Upper lobe of left lung (tissue), 6 donors: ENCODE data around the gene NOL11. TPM values are rescaled to one million over a fixed set of nuclear protein-coding genes. Genes with fewer than 3 reads are reported as not detected.
A peak's percentile ranks its signal among the peaks of the same experiment; 100 is the strongest.
"Not testable (repeated sequence)": the region's sequence is repeated elsewhere in the genome, so short reads cannot be mapped to it uniquely, and the experiment has no call there.

Source experiments
- ATAC-seq, 2 donors: fragments of 200-7000 bp; cut with Tn5 transposase; one replicate each; pipeline ENCODE4 v1.9.1; 2022; ENCODE audit warnings: mild to moderate bottlenecking in 2 of 2, moderate library complexity in 2 of 2; ENCODE audit not compliant: low FRiP score in 2 of 2
- DNase-seq, 2 donors: peaks; one replicate each; pipeline ENCODE4 v3.0.0-alpha.2; 2019 to 2020
- H3K27ac ChIP-seq, 4 donors: fragments of 200-600 bp; sonication (generic); one replicate each; pipeline ENCODE4 v1.5.1; 2016 to 2019
- H3K27me3 ChIP-seq, 4 donors: fragments of 200-600 bp; sonication (generic); one replicate each; pipeline ENCODE4 v1.5.1; 2017 to 2019
- H3K36me3 ChIP-seq, 4 donors: fragments of 200-600 bp; sonication (generic); one replicate each; pipeline ENCODE4 v1.5.1; 2016 to 2019
- H3K4me1 ChIP-seq, 4 donors: fragments of 200-600 bp; sonication (generic); one replicate each; pipeline ENCODE4 v1.5.1; 2018 to 2019
- H3K4me3 ChIP-seq, 4 donors: fragments of 200-600 bp; sonication (generic); one replicate each; pipeline ENCODE4 v1.5.1; 2017 to 2019; ENCODE audit warnings: mild to moderate bottlenecking in 2 of 4, moderate library complexity in 1 of 4
- H3K9me3 ChIP-seq, 4 donors: fragments of 200-600 bp; sonication (generic); one replicate each; pipeline ENCODE4 v1.5.1; 2018 to 2019
- EP300 ChIP-seq, 4 donors: sonication (generic); formaldehyde crosslinking; IDR thresholded peaks; one replicate each; pipeline ENCODE4 v1.5.1; 2017; ENCODE audit warnings: antibody characterized with exemption in 4 of 4, control low read depth in 2 of 4
- POLR2A ChIP-seq, 4 donors: fragments of 450-650 bp; IDR thresholded peaks; one replicate each; pipeline ENCODE4 v1.5.1; 2016 to 2017; ENCODE audit warnings: antibody characterized with exemption in 4 of 4, mild to moderate bottlenecking in 2 of 4
- POLR2AphosphoS5 ChIP-seq, 2 donors: sonication (generic); formaldehyde crosslinking; IDR thresholded peaks; one replicate each; pipeline ENCODE4 v1.5.1; 2017; ENCODE audit warnings: antibody characterized with exemption in 2 of 2
- WGBS, 2 donors: methylation state at CpG; one replicate each; pipeline ENCODE4 v1.1.5; 2017 to 2018; 5-methylcytosine and 5-hydroxymethylcytosine counted together
- total RNA-seq, 6 donors: library from RNA; depleted of rRNA in 4 of 6; stranded (reverse); fragments of >200 nt in 4 of 6; gene quantifications; one replicate each; pipeline versions ENCODE4 v1.1.0 to v1.2.1, GENCODE V29; 2016 to 2021
- TF ChIP-seq, protein P1 (sequence below), 6 experiments: fragments of 450-650 bp in 4 of 6; fragments of 200-600 bp in 2 of 6; sonication (generic) in 2 of 6; IDR thresholded peaks; one replicate each; pipeline ENCODE4 v1.5.1; 2016 to 2019; ENCODE audit warnings: antibody characterized with exemption in 6 of 6
- donor health status: DM: no; HTN: no; CAD: no; lungs with moderate emphysema.
- donor health status: DM: no; HTN: yes; CAD: no; lungs with severe emphysema.

Gene NOL11
- total RNA-seq, 6 donors from 2014 or later: 7.4 to 39.8 (median 26.6) TPM

DNA sequence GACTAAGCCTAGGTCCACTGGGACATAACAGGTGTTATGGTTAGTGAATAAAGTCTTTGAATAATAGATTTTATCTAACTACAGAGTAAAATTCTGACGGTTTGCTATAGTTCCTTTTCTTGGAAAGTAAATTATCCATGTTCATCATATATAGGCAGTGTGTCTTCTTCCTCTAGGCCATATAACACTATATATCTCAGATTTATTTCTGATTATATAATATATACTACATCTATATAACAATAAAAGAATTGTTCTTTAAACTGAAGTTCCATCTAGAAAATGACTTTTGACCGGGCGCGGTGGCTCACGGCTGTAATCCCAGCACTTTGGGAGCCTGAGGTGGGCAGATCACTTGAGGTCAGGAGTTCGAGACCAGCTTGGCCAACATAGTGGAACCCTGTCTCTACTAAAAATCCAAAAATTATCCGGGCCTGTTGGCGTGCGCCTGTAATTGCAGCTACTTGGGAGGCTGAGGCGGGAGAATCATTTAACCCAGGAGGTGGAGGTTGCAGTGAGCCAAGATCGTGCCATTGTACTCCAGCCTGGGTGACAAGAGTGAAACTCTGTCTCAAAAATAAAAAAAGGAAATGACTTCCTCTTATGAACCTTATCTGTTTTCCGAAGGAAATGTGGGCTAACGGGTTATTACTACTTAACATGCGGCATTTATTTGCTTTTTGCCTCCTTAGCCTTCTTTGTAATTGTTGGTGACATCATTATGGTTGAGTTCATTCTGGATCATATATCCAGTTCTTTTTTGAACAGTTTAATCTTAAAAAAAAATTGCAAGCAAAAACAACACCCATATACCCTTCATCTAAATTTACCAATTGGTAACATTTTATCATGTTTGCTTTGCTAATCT is 29.2 kb downstream of the NOL11 start:
- H3K27ac ChIP-seq: no peak overlapping the region
- H3K27me3 ChIP-seq: no peaks in the 10 kb centered on the region
- H3K36me3 ChIP-seq: peaks cover 5 to 92% (median 44%) of the 10 kb centered on the region in 4 donors
- no peak overlapping the region for H3K4me3 ChIP-seq
- H3K9me3 ChIP-seq: no peaks in the 10 kb centered on the region
- H3K4me1 ChIP-seq: peaks cover 0 to 11% (median 0%) of the 10 kb centered on the region in 4 donors
- no peak for DNase-seq
- TF ChIP-seq, protein P1, sequence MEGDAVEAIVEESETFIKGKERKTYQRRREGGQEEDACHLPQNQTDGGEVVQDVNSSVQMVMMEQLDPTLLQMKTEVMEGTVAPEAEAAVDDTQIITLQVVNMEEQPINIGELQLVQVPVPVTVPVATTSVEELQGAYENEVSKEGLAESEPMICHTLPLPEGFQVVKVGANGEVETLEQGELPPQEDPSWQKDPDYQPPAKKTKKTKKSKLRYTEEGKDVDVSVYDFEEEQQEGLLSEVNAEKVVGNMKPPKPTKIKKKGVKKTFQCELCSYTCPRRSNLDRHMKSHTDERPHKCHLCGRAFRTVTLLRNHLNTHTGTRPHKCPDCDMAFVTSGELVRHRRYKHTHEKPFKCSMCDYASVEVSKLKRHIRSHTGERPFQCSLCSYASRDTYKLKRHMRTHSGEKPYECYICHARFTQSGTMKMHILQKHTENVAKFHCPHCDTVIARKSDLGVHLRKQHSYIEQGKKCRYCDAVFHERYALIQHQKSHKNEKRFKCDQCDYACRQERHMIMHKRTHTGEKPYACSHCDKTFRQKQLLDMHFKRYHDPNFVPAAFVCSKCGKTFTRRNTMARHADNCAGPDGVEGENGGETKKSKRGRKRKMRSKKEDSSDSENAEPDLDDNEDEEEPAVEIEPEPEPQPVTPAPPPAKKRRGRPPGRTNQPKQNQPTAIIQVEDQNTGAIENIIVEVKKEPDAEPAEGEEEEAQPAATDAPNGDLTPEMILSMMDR (IDR thresholded peaks at IDR 0.05): no peak
- no peak for TF ChIP-seq EP300 (IDR thresholded peaks at IDR 0.05)
- TF ChIP-seq POLR2AphosphoS5 (IDR thresholded peaks at IDR 0.05): no peak
- TF ChIP-seq POLR2A (IDR thresholded peaks at IDR 0.05): no peak
- 72 to 74% methylated on average over 14 of the region's 14 CpGs for WGBS, 2 donors
- ATAC-seq: no peak

DNA sequence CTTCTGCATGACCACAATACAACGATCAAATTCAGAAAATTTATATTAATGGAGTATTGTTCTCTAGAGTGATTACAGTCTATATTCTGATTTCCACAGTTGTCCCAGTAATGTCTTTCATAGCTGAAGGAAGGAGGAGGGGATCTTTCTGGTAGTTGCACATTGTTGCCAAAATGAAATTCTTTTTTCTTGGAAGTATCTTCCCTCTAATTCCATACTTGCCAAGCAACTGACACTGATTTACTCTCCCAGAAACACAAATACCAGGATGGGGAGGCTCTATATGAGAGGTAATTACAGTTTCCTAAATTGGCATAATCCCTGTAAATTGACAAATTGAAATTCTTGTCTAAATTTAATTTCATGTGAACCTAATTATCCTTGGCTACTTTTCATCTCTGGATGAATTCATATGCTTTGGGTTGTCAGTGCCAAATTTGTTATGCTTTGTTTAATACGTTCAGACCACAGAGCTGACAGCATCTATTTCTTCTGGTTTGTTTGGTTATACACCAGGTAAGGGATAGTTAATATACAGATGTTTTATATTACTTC is 30.0 kb downstream of the NOL11 start:
- DNase-seq: no peak
- peaks cover 0 to 11% (median 0%) of the 10 kb centered on the region in 4 donors for H3K4me1 ChIP-seq
- 57 to 65% methylated on average over 2 of the region's 2 CpGs for WGBS, 2 donors
- H3K36me3 ChIP-seq: peaks cover 5 to 84% (median 40%) of the 10 kb centered on the region in 4 donors
- H3K9me3 ChIP-seq: no peaks in the 10 kb centered on the region
- no peak for TF ChIP-seq EP300 (IDR thresholded peaks at IDR 0.05)
- TF ChIP-seq POLR2A (IDR thresholded peaks at IDR 0.05): no peak
- TF ChIP-seq, protein P1 (IDR thresholded peaks at IDR 0.05): no peak
- no peak for TF ChIP-seq POLR2AphosphoS5 (IDR thresholded peaks at IDR 0.05)
- ATAC-seq: no peak
- no peak overlapping the region for H3K27ac ChIP-seq
- H3K27me3 ChIP-seq: no peaks in the 10 kb centered on the region
- H3K4me3 ChIP-seq: no peak overlapping the region

DNA sequence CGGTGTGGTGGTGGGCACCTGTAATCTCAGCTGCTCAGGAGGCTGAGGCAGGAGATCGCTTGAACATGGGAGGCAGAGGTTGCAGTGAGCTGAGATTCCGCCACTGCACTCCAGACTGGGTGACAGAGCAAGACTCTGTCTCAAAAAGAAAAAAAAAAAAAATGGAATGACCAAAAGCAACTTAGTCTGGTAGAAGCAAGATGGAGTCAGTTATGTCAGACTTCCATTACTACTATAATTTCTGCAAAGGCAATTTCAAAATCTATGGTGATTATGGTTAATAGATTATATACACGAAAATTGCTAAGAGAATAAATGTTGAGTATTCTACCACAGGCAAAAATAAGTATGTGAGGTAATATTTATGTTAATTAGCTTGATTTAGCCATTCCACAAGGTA is 32.3 kb downstream of the NOL11 start:
- H3K4me3 ChIP-seq: no peak overlapping the region
- 77 to 98% methylated on average over 4 of the region's 4 CpGs for WGBS, 2 donors
- no peaks in the 10 kb centered on the region for H3K27me3 ChIP-seq
- DNase-seq (no peak), ATAC-seq (no peak)
- peaks cover 0 to 61% (median 28%) of the 10 kb centered on the region in 4 donors for H3K36me3 ChIP-seq
- H3K9me3 ChIP-seq: no peaks in the 10 kb centered on the region
- H3K27ac ChIP-seq: no peak overlapping the region
- peaks cover 0 to 11% (median 0%) of the 10 kb centered on the region in 4 donors for H3K4me1 ChIP-seq
- no peak for TF ChIP-seq EP300 (IDR thresholded peaks at IDR 0.05)
- TF ChIP-seq, protein P1 (IDR thresholded peaks at IDR 0.05): no peak
- no peak for TF ChIP-seq POLR2AphosphoS5 (IDR thresholded peaks at IDR 0.05)
- no peak for TF ChIP-seq POLR2A (IDR thresholded peaks at IDR 0.05)

DNA sequence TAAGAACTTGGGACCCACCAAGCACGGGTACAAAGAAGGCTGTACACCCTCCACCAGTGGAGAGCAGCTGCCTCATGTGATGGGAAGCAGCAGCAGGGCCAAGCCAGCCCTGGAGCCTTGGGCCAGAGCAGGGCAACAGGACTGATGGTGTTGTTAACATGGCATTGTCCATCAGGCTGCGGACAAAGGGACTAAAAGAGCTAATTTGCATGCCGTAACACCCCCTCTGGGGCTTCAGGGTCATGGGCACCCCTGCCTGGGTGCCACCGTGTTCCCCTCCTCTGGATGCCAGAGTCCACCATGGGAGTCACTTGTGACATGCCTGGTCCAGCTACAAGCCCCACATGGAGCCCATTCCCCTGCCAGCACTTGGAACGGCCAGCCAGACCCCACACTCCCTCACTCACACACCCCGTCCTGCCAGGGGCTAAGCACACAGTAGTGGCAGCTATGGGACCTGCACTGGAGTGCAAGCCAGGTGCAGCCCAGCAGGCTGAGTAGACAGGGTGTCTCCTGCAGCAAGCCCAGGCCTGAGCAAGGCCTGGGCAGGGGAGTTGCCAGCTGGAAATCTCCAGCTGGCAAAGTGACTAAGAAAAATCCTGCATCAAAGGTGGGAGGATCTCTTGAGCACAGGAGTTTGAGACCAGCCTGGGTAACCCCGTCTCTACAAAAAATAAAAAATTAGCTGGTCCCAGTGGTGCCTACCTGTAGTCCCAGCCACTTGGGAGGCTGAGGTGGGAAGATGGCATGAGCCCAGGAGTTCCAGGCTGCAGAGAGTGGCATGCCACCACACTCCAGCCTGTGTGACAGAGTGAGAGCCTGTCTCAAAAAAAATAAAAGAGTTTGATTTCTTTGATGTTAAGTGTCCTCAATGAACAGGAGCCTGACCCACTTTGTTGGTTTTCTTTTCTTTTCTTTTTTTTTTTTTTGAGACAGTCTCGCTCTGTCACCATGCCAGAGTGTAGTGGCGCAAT is 33.7 kb downstream of the NOL11 start:
- H3K36me3 ChIP-seq: peaks cover 0 to 47% (median 21%) of the 10 kb centered on the region in 4 donors
- DNase-seq (peak in 1 of 2 donors; percentile 33), ATAC-seq (peak in 1 of 2 donors; percentile 54)
- H3K4me3 ChIP-seq: no peak overlapping the region
- H3K27ac ChIP-seq: no peak overlapping the region
- TF ChIP-seq EP300 (IDR thresholded peaks at IDR 0.05): no peak
- TF ChIP-seq, protein P1 (IDR thresholded peaks at IDR 0.05): no peak
- no peak for TF ChIP-seq POLR2A (IDR thresholded peaks at IDR 0.05)
- no peak for TF ChIP-seq POLR2AphosphoS5 (IDR thresholded peaks at IDR 0.05)
- no peaks in the 10 kb centered on the region for H3K9me3 ChIP-seq
- WGBS, 2 donors: 79 to 82% methylated on average over 8 to 9 of the region's 9 CpGs
- H3K27me3 ChIP-seq: no peaks in the 10 kb centered on the region
- peaks cover 0 to 11% (median 0%) of the 10 kb centered on the region in 4 donors for H3K4me1 ChIP-seq

DNA sequence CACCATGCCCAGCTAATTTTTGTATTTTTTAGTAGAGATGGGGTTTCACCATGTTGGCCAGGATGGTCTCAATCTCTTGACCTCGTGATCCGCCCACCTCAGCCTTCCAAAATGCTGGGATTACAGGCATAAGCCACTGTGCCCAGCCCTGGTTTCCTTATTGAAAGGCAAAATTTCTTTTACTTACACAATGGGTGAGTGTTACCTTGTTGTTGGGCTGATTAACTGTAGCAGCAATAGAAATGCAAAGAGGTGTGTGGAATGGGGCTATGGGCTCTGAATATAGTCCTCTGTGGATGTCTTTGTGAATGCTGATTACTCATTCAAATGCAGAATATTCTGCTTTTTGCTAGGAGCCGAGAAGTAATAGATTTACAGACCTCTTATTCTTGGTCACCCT is 34.4 kb downstream of the NOL11 start:
- 96 to 97% methylated on average over 3 of the region's 3 CpGs for WGBS, 2 donors
- not testable (repeated sequence) for ATAC-seq, H3K27me3 ChIP-seq, DNase-seq, H3K27ac ChIP-seq, H3K4me1 ChIP-seq, H3K9me3 ChIP-seq, H3K4me3 ChIP-seq
- H3K36me3 ChIP-seq: peaks cover 0 to 40% (median 21%) of the 10 kb centered on the region in 4 donors
